ENCODE data around the gene HTRA1.
A peak's percentile ranks its signal among the peaks of the same experiment; 100 is the strongest.

DNA sequence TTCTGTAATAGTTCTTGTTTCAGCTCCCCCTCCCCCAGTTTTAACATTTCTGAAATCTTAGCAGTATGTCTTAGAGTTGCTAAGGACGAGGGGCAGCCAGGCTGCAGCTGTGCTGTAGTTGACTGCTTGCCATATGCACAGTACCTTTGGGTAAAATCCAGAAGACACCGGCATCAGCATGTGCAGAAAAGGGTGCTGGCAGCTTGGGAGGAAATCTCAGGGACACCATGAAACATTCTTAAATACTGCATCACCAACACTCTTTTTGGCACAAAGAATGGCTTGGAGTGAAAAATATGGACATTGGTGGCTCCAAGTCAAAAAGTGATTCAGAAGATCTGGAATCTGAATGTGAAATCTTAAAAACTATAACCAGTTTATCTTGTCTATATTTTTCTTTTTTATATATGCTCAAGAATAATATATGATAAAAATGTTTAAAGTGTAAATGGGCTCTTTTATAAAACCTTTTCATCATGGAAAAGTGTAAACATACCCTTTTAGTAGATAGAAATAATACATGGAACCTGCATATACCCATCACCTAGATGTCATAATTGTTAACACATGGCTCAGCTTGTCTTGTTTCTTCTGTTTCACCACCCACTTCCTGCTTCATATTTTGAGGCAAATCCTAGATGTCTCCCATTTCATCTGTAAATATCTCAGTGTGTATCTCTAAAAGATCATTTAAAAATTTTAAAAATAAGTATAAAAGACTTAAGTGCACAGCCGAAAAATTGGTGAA is 41.3 kb upstream of the HTRA1 start:
- TF ChIP-seq, protein P1, sequence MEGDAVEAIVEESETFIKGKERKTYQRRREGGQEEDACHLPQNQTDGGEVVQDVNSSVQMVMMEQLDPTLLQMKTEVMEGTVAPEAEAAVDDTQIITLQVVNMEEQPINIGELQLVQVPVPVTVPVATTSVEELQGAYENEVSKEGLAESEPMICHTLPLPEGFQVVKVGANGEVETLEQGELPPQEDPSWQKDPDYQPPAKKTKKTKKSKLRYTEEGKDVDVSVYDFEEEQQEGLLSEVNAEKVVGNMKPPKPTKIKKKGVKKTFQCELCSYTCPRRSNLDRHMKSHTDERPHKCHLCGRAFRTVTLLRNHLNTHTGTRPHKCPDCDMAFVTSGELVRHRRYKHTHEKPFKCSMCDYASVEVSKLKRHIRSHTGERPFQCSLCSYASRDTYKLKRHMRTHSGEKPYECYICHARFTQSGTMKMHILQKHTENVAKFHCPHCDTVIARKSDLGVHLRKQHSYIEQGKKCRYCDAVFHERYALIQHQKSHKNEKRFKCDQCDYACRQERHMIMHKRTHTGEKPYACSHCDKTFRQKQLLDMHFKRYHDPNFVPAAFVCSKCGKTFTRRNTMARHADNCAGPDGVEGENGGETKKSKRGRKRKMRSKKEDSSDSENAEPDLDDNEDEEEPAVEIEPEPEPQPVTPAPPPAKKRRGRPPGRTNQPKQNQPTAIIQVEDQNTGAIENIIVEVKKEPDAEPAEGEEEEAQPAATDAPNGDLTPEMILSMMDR (IDR thresholded peaks at IDR 0.05) = no peak
- TF ChIP-seq POLR2A (IDR thresholded peaks at IDR 0.05) = no peak
- TF ChIP-seq POLR2AphosphoS5 (IDR thresholded peaks at IDR 0.05) = peak; percentile 28
